NCI-H510A treated with DMSO at 0.1 percent for 48 hours (cell line): Measurements from ENCODE around the gene FAM78B.

Source experiments
- DNase-seq: peaks from one replicate; lab custom pipeline; 2025; lab: John Stamatoyannopoulos, UW

FAM78B gene

GRCh38 chr1:166120281-166120680 is 46.5 kb downstream of the FAM78B start:
- no peak for DNase-seq

- no peak for DNase-seq
Observed at GRCh38 chr1:166119471-166119965, 47.3 kb downstream of the FAM78B start.

DNA sequence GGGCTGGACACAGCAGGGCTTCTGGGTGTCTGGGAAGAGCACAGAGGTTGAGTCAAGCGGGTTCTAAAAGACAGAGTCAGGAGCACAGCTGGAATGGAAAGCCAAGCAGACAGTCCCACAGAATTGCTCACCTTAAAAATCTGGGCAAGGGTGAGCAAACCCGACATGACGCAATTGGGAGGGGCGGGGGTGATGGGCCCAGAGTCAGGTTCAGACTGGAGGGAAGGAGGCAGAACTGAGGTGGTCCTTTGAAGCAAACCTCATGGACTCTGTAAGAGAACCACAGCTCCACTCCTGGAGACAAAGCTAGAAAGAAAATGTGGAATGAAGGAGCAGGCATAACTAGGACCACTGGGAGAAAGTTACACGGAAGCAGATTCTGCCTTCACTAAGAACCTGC is 49.0 kb downstream of the FAM78B start:
- DNase-seq = no peak

GRCh38 chr1:166116026-166116425 is 50.8 kb downstream of the FAM78B start:
- DNase-seq = no peak

DNA sequence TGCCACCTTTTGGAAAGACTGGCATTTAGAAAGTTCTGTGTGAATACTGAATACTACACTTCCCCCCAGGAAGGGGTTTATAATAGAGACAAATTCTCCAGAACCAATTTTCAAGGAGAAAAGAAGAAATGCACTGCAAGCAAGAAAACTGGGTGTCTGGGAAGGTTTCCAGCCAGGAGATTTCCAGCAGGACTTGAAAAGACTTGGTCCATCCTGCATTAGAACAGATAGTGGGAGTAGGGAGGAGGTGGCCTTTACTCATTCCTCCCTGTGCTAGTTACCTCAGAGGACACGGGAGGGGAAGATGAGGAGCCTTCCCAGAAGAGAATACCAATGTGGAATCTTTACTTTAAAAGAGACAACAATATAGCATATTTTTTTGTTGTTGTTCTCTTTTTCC is 52.4 kb downstream of the FAM78B start:
- DNase-seq = no peak

DNA sequence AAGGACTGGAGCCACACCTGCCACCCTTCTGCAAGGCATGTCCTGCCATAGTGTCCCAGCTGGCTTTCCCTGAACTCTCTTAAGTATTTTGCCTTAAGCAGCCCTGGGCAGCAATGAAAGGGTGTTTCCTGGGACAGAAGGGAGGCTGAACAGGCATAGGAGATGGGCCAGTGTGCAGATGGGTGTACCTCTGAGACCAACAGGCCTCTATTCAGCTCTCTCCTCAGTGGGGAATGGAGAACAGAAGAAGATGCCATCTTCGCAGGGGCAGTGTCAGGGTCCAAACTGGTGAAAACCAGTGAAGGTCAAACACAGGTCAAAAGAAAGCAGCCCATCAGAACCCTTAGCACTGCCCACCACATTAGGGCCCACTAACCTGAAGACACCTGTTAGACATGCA is 53.2 kb downstream of the FAM78B start:
- no peak for DNase-seq

GRCh38 chr1:166113031-166113430 is 53.8 kb downstream of the FAM78B start:
- no peak for DNase-seq

GRCh38 chr1:166112425-166112824 is 54.4 kb downstream of the FAM78B start:
- no peak for DNase-seq

DNA sequence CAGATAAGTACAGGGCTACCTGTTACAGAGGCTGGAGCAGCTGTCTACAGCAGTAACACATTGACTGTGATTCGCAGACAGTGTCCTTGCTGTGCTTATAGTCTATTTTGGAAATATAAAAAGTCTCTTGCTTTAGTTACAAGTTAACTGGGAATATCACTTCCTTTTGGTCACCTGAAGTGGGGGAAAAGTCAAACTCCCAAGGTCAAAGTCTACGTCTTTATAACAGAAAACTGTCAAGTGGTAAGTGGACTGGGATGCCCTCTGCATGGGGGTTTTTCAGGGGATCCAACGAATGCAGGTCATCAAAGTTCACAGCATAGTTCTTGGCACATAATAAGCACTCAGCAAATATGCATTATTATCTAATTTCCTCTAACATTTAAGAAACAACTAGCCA is 55.4 kb downstream of the FAM78B start:
- no peak for DNase-seq

DNA sequence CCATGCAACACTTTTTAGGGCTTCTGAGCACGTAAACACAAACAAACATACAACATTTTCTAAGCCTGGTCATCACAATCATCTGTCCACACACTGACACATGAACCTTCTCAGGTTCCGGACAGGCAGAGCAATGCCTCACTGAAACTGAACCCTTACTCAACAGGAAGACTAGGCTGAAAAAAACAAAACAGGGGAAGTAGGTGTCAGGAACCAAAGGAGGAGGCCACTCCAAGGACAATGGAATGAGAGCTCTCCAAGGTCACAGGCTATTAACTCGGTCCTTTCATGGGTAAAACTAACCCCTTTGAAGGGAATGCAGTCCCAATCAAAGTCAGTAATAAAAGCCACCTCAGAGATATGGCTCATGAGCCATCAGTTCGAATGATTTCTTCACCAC is 76.6 kb downstream of the FAM78B start:
- peak; percentile 69 for DNase-seq

GRCh38 chr1:166089804-166090203 is 77.0 kb downstream of the FAM78B start:
- DNase-seq = peak; percentile 23

DNA sequence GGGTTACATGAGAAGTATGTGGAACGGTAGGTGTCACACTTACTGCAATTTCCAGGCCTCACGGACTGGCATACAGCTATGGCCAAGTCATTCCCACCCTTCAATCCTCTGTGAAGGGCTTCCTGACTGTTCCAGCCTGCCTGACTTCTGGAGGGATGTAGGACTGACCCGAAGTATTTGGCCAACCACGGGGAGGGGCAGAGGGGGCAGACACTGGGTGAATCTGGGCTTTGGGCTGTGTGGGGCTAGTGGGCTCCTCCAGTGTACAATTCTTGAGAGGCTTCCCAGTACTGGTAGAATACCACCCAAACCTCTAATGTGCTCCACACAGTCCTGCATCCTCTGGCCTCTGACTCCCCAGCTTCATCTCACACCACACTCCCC is 78.2 kb downstream of the FAM78B start:
- DNase-seq = no peak

GRCh38 chr1:166087734-166088571 is 78.8 kb downstream of the FAM78B start:
- no peak for DNase-seq

GRCh38 chr1:166086113-166086883 is 80.5 kb downstream of the FAM78B start:
- DNase-seq = no peak

GRCh38 chr1:166084613-166085012 is 82.2 kb downstream of the FAM78B start:
- DNase-seq = peak; percentile 30

DNA sequence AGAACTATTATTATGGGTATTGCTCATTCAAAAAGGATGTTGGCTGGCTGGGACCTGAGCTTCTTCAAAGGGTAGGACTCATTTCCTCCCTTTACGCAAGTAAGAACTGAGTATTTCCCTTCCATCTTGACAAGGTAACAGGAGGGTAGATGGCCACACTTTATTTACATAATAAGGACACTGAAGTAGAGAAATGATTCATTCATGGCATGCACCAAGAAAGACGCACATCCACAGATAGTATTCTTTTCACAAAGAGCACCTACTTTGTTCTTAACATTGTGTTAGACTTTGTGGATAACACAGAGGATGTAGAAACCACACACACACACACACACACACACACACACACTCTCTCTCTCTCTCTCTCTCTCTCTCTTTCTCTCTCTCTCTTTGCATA is 82.9 kb downstream of the FAM78B start:
- DNase-seq = no peak

GRCh38 chr1:166082601-166083000 is 84.2 kb downstream of the FAM78B start:
- DNase-seq = no peak

GRCh38 chr1:166080967-166081870 is 85.6 kb downstream of the FAM78B start:
- DNase-seq = no peak

DNA sequence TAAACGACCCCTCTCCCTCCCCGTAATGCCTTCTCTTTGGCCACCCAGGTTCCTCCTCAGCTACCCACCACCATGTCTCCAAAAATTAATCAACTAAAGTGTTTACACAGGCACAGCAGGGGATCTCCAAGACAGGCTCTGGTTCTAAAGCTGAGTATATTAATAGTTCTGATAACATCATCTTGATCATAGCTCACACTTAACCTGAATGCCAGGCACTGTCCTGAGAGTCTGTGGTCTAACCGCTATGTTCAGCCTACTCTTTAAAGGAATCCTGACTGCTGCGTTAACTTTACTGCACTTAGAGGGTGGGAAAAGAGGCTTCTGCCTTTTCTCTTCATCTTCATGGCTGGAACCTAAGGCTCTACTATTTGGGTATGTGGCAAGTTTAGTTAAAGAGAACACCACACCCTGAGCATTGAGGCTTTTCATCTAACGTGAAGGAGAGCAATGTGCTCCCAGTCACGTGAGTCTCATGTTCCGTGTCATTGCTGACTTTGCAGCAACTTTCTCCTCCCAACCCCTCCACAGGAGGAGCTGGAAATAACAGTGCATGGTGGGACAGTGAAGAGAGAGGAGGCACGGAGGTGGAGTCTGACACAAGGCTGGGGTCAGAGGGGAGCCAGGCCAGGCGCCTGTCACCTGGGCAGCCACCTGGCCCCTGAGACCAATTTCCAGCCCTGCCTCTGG is 86.4 kb downstream of the FAM78B start:
- no peak for DNase-seq

GRCh38 chr1:166079276-166079675 is 87.5 kb downstream of the FAM78B start:
- no peak for DNase-seq

DNA sequence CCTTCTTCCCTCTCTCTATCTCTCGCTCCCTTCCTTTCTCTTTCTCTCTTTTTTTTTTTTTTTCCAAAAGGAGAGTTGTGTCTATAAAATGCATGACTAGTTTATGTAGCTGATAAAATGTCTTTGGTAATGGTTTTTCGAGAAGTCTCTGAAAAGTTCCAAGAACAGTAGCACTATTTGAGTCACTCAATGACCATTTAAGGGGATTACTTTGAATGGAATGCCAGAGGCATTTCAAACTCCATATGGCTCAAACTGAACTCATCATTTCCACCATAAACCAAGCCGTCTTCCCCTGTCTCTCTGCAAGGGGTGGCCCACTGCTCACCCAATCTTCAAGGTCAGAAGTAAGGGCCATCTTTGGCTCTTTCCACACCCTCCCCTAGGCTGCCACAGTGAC is 93.3 kb downstream of the FAM78B start:
- DNase-seq = no peak

- DNase-seq = no peak
Observed at GRCh38 chr1:166069390-166069789, 97.4 kb downstream of the FAM78B start.
